Mononuclear cell (primary cell): ENCODE measurements around the gene STMN1. TPM values are rescaled to one million over a fixed set of nuclear protein-coding genes. Genes with fewer than 3 reads are reported as not detected.
"Not testable (repeated sequence)": the region's sequence is repeated elsewhere in the genome, so short reads cannot be mapped to it uniquely, and the experiment has no call there.

Experiments
- H3K27me3 ChIP-seq: 2 replicates; pipeline ENCODE4 v1.6.0; 2011; ENCODE audit warnings: low read length, control low read depth; ENCODE audit not compliant: insufficient read depth
- H3K4me1 ChIP-seq: 2 replicates; pipeline ENCODE4 v1.5.1; 2011; ENCODE audit warnings: mild to moderate bottlenecking, low read length, control low read depth; ENCODE audit not compliant: insufficient read depth
- H3K4me3 ChIP-seq: 2 replicates; pipeline ENCODE4 v1.5.1; 2011; ENCODE audit warnings: mild to moderate bottlenecking, low read length, moderate library complexity
- H3K9me3 ChIP-seq: 2 replicates; pipeline ENCODE4 v1.5.1; 2011; ENCODE audit warnings: low read depth, mild to moderate bottlenecking, control low read depth, low read length
- total RNA-seq: library from RNA; depleted of rRNA; stranded (reverse); fragments of >200 nt; gene quantifications from one replicate; pipeline ENCODE4 v1.2.3, GENCODE V29; 2012

STMN1 gene
- total RNA-seq: 6.4 TPM

- H3K4me3 ChIP-seq: peak within 1 kb of the TSS; percentile 56
- no peaks in the 10 kb centered on the region for H3K9me3 ChIP-seq
- peaks cover 20% of the 10 kb centered on the region for H3K4me1 ChIP-seq
- no peaks in the 10 kb centered on the region for H3K27me3 ChIP-seq
Observed at GRCh38 chr1:25905680-25906643, at the start of gene STMN1. STMN1 (minus strand) TSS chr1:25906419; CDS start chr1:25904676, 1,743 bp downstream.

GRCh38 chr1:25955553-25955952, 49.3 kb upstream of the STMN1 start:
- Histone ChIP-seq H3K4me1 (no peaks in the 10 kb centered on the region), H3K27me3 (no peaks in the 10 kb centered on the region), H3K4me3 (no peak overlapping the region), H3K9me3 (no peaks in the 10 kb centered on the region)

- H3K4me1 ChIP-seq: no peaks in the 10 kb centered on the region
Observed at GRCh38 chr1:25954282-25954938, 48.2 kb upstream of the STMN1 start.

GRCh38 chr1:25952841-25953401, 46.7 kb upstream of the STMN1 start:
- Histone ChIP-seq H3K4me1 (no peaks in the 10 kb centered on the region), H3K4me3 (no peak overlapping the region), H3K27me3 (no peaks in the 10 kb centered on the region), H3K9me3 (no peaks in the 10 kb centered on the region)

More at GRCh38 chr1:25954282-25954938, 48.2 kb upstream of the STMN1 start:
- no peaks in the 10 kb centered on the region for H3K9me3 ChIP-seq
- H3K27me3 ChIP-seq: no peaks in the 10 kb centered on the region
- no peak overlapping the region for H3K4me3 ChIP-seq

GRCh38 chr1:25948641-25949040, 42.4 kb upstream of the STMN1 start:
- no peaks in the 10 kb centered on the region for H3K4me1 ChIP-seq
- no peaks in the 10 kb centered on the region for H3K9me3 ChIP-seq
- no peak overlapping the region for H3K4me3 ChIP-seq
- no peaks in the 10 kb centered on the region for H3K27me3 ChIP-seq

- Histone ChIP-seq H3K9me3 (no peaks in the 10 kb centered on the region), H3K27me3 (no peaks in the 10 kb centered on the region), H3K4me1 (no peaks in the 10 kb centered on the region), H3K4me3 (no peak overlapping the region)
Observed at GRCh38 chr1:25947027-25947426, 40.8 kb upstream of the STMN1 start.

GRCh38 chr1:25945761-25946160, 39.5 kb upstream of the STMN1 start:
- Histone ChIP-seq H3K4me1 (no peaks in the 10 kb centered on the region), H3K9me3 (no peaks in the 10 kb centered on the region), H3K4me3 (no peak overlapping the region), H3K27me3 (no peaks in the 10 kb centered on the region)

GRCh38 chr1:25944986-25945385, 38.8 kb upstream of the STMN1 start:
- Histone ChIP-seq H3K27me3 (no peaks in the 10 kb centered on the region), H3K4me1 (no peaks in the 10 kb centered on the region), H3K4me3 (no peak overlapping the region), H3K9me3 (no peaks in the 10 kb centered on the region)

- H3K27me3 ChIP-seq, H3K4me1 ChIP-seq, H3K9me3 ChIP-seq, H3K4me3 ChIP-seq: not testable (repeated sequence)
Observed at GRCh38 chr1:25943511-25943910, 37.3 kb upstream of the STMN1 start.

- Histone ChIP-seq H3K9me3 (no peaks in the 10 kb centered on the region), H3K4me3 (no peak overlapping the region), H3K4me1 (peaks cover under 1% of the 10 kb centered on the region), H3K27me3 (no peaks in the 10 kb centered on the region)
Observed at GRCh38 chr1:25936947-25937346, 30.7 kb upstream of the STMN1 start.

- H3K4me3 ChIP-seq: no peak overlapping the region
Observed at GRCh38 chr1:25933479-25934365, 27.5 kb upstream of the STMN1 start.

GRCh38 chr1:25932811-25933400, 26.7 kb upstream of the STMN1 start:
- H3K9me3 ChIP-seq, H3K4me3 ChIP-seq, H3K27me3 ChIP-seq: not testable (repeated sequence)
- H3K4me1 ChIP-seq: peaks cover 11% of the 10 kb centered on the region

More at GRCh38 chr1:25933479-25934365, 27.5 kb upstream of the STMN1 start:
- Histone ChIP-seq H3K9me3 (no peaks in the 10 kb centered on the region), H3K4me1 (peaks cover 11% of the 10 kb centered on the region), H3K27me3 (no peaks in the 10 kb centered on the region)

GRCh38 chr1:25932321-25932720, 26.1 kb upstream of the STMN1 start:
- no peaks in the 10 kb centered on the region for H3K9me3 ChIP-seq
- H3K4me1 ChIP-seq: peaks cover 11% of the 10 kb centered on the region
- H3K4me3 ChIP-seq: no peak overlapping the region
- no peaks in the 10 kb centered on the region for H3K27me3 ChIP-seq

GRCh38 chr1:25929016-25929415, 22.8 kb upstream of the STMN1 start:
- no peaks in the 10 kb centered on the region for H3K9me3 ChIP-seq
- no peak overlapping the region for H3K4me3 ChIP-seq
- no peaks in the 10 kb centered on the region for H3K27me3 ChIP-seq
- H3K4me1 ChIP-seq: peaks cover 11% of the 10 kb centered on the region
